GM12878 (cell line): Measurements from ENCODE around the gene TES. TPM values are rescaled to one million over a fixed set of nuclear protein-coding genes. Genes with fewer than 3 reads are reported as not detected.

Experiments used
- ATAC-seq: fragments of 200-7000 bp; cut with Tn5 transposase; 3 replicates; pipeline ENCODE4 v1.9.1; 2020; ENCODE audit warnings: mild to moderate bottlenecking, moderate library complexity
- BruUV-seq: library from RNA; stranded (reverse); fragments of 400-500 nt; replicated peaks from 2 replicates; lab custom pipeline; 2021; lab: Mats Ljungman, UMichigan
- CTCF ChIA-PET: fragments of 300-600 bp; sonication (Branson Sonifier 250); formaldehyde crosslinking; extraction: SDS; loops from one replicate; lab custom pipeline; 2021; ENCODE audit warnings: inconsistent platforms; lab: Yijun Ruan, JAX
- POLR2A ChIA-PET: fragments of 350-600 bp; formaldehyde crosslinking; extraction: SDS; loops from one replicate; lab custom pipeline; 2021; ENCODE audit warnings: inconsistent platforms; lab: Charles Lee
- RAD21 ChIA-PET: fragments of 300-600 bp; sonication (Branson Sonifier 250); formaldehyde crosslinking; loops from one replicate; lab custom pipeline; 2023; ENCODE audit warnings: antibody characterized with exemption; ENCODE audit not compliant: unreplicated experiment; lab: Charles Lee
- SMC1A ChIA-PET: fragments of 300-600 bp; sonication (Branson Sonifier 250); formaldehyde crosslinking; loops from one replicate; lab custom pipeline; 2023; ENCODE audit not compliant: unreplicated experiment, uncharacterized antibody; lab: Charles Lee
- DNase-seq: peaks from one replicate; pipeline ENCODE4 v3.0.0-alpha.2; 2011; ENCODE audit warnings: low read depth, low spot score
- FAIRE-seq: peaks from 3 replicates; lab custom pipeline; 2011; peaks lifted over from hg19 to GRCh38; lab: Jason Lieb, UNC
- H2AFZ ChIP-seq: 2 replicates; pipeline ENCODE4 v1.6.0; 2011; ENCODE audit warnings: low read depth, low read length, control low read depth; ENCODE audit not compliant: control insufficient read depth
- H3K27ac ChIP-seq: 2 replicates; pipeline ENCODE4 v1.5.1; 2011; ENCODE audit warnings: control low read depth; ENCODE audit not compliant: control insufficient read depth, insufficient read depth
- H3K27me3 ChIP-seq, 2 experiments: replicated peaks in 1 of 2; 2 replicates each; pipeline versions ENCODE4 v1.6.0 to v1.6.1; 2011; ENCODE audit warnings: low read length in 1 of 2; ENCODE audit not compliant: control insufficient read depth in 2 of 2, insufficient read depth in 2 of 2
- H3K36me3 ChIP-seq, 2 experiments: 2 replicates each; pipeline ENCODE4 v1.5.1; 2011; ENCODE audit warnings: low read length in 1 of 2; ENCODE audit not compliant: control insufficient read depth in 2 of 2, insufficient read depth in 2 of 2
- H3K4me1 ChIP-seq: 2 replicates; pipeline ENCODE4 v1.6.1; 2011; ENCODE audit warnings: mild to moderate bottlenecking, low read length, moderate library complexity, mixed read lengths; ENCODE audit not compliant: control insufficient read depth, insufficient read depth
- H3K4me2 ChIP-seq: 2 replicates; pipeline ENCODE4 v1.6.0; 2011; ENCODE audit warnings: control low read depth; ENCODE audit not compliant: control insufficient read depth, insufficient read depth
- H3K4me3 ChIP-seq: fragments of 200-600 bp; sonication (generic); 2 replicates; pipeline ENCODE4 v1.5.1; 2016
- H3K79me2 ChIP-seq: 2 replicates; pipeline ENCODE4 v1.6.0; 2011; ENCODE audit warnings: low read length; ENCODE audit not compliant: control insufficient read depth, insufficient read depth
- H3K9ac ChIP-seq: 2 replicates; pipeline ENCODE4 v1.8.0; 2011; ENCODE audit warnings: low read length, control low read depth, mixed read lengths; ENCODE audit not compliant: control insufficient read depth, insufficient read depth
- H3K9me3 ChIP-seq: replicated peaks from 3 replicates; pipeline ENCODE4 v1.5.1; 2011; ENCODE audit warnings: mild to moderate bottlenecking, low read length; ENCODE audit not compliant: control insufficient read depth, insufficient read depth
- H4K20me1 ChIP-seq: 2 replicates; pipeline ENCODE4 v1.6.0; 2011; ENCODE audit not compliant: control insufficient read depth, insufficient read depth
- ATF2 ChIP-seq: IDR thresholded peaks from 2 replicates; pipeline ENCODE4 v1.6.1; 2012; ENCODE audit warnings: low read length, inconsistent platforms
- ATF3 ChIP-seq: IDR thresholded peaks from 2 replicates; pipeline ENCODE4 v1.6.1; 2011; ENCODE audit warnings: low read depth, mild to moderate bottlenecking, low read length, moderate library complexity, borderline replicate concordance; ENCODE audit errors: extremely low read depth
- CBX5 ChIP-seq: sonication (generic); IDR thresholded peaks from 2 replicates; pipeline ENCODE4 v1.6.1; 2016; ENCODE audit warnings: low read depth, moderate library complexity, mild to moderate bottlenecking, inconsistent platforms
- PAX8 ChIP-seq: fragments of 450-650 bp; IDR thresholded peaks from 2 replicates; pipeline ENCODE4 v1.6.1; 2017; ENCODE audit warnings: mild to moderate bottlenecking, moderate library complexity
- PBX3 ChIP-seq: IDR thresholded peaks from 2 replicates; pipeline ENCODE4 v1.6.1; 2011; ENCODE audit warnings: mild to moderate bottlenecking, low read depth, low read length, moderate library complexity; ENCODE audit not compliant: insufficient replicate concordance
- WGBS: methylation state at CpG from one replicate; pipeline ENCODE4 v1.1.6; 2016; ENCODE audit warnings: low lambda C conversion rate; ENCODE audit not compliant: insufficient replicate concordance, insufficient coverage; ENCODE audit errors: missing lambda C conversion rate; 5-methylcytosine and 5-hydroxymethylcytosine counted together
- in situ Hi-C: fragments of 300-500 bp; cut with MboI; formaldehyde crosslinking; loops from 9 replicates; pipeline ENCODE4 v1.14.3; 2018; ENCODE audit warnings: mixed read lengths
- intact Hi-C: fragments of 100-400 bp; cut with micrococcal nuclease; formaldehyde crosslinking; loops from one replicate; pipeline ENCODE4 v1.14.2; 2022; ENCODE audit not compliant: unreplicated experiment
- polyA plus RNA-seq, 11 experiments: library from polyadenylated mRNA; depleted of rRNA in 4 of 11; unstranded in 6 of 11; stranded (reverse) in 5 of 11; fragments of >200 nt; fragmentation: Nextera tagmentation in 4 of 11; fragmentation: Illumina TruSeq in 1 of 11; extraction: Ambion mirVana in 4 of 11; extraction: Trizol in 1 of 11; gene quantifications; 1 replicate in 1 of 11; 2 replicates in 10 of 11; pipeline versions ENCODE4 v1.2.1 to v1.2.3, GENCODE V29; 2011 to 2016; ENCODE audit warnings: inconsistent platforms in 2 of 11, missing spikeins in 2 of 11, low read depth in 1 of 11
- total RNA-seq, 4 experiments: library from RNA; depleted of rRNA in 3 of 4; stranded (reverse); fragments of >200 nt in 3 of 4; fragmentation: Illumina TruSeq in 1 of 4; extraction: Trizol in 1 of 4; gene quantifications; 2 replicates each; pipeline versions ENCODE4 v1.2.1 to v1.2.3, GENCODE V29; 2013 to 2021

The TES gene
- total and polyA plus RNA-seq, 10 of the 15 experiments (the other 5 are each of a cell fraction or from before 2014, with no cell fraction given), result 31.2 to 77.5 (median 59.2) TPM

- TF ChIP-seq ATF3 (no peak), CBX5 (no peak), ATF2 (no peak)
These were observed 22.9 kb upstream of the TES start (continued) for GRCh38 chr7:116187400-116187799.

GRCh38 chr7:116193329-116194087, 16.8 kb upstream of the TES start:
- SMC1A ChIA-PET, result no interaction called here
- TF ChIP-seq PAX8 (no peak), PBX3 (no peak)
- no peak overlapping the region for H2AFZ ChIP-seq
- no peaks in the 10 kb centered on the region for H3K27me3 ChIP-seq
- FAIRE-seq, result no peak
- RAD21 ChIA-PET, result no interaction called here
- H3K4me2 ChIP-seq, result no peak overlapping the region
- H3K9me3 ChIP-seq, result no peaks in the 10 kb centered on the region
- in situ Hi-C loops, result no loop called here
- H3K4me3 ChIP-seq, result no peak overlapping the region
- H3K27ac ChIP-seq, result no peak overlapping the region
- no peak for DNase-seq
- no TSS peak for BruUV-seq
- H3K79me2 ChIP-seq, result no peaks in the 10 kb centered on the region
- no peaks in the 10 kb centered on the region for H4K20me1 ChIP-seq
- H3K9ac ChIP-seq, result no peak overlapping the region
- POLR2A ChIA-PET, result no interaction called here
- intact Hi-C loops, result no loop called here
- no peaks in the 10 kb centered on the region for H3K36me3 ChIP-seq
- no peak for ATAC-seq
- CTCF ChIA-PET, result no interaction called here
- 59% methylated on average over 5 of the region's 5 CpGs for WGBS
- no peaks in the 10 kb centered on the region for H3K4me1 ChIP-seq
